Adrenal gland (tissue), 5 donors: Measurements from ENCODE around the gene THAP2.

Source experiments
- CTCF ChIP-seq, 6 experiments: fragments of 450-650 bp in 4 of 6; fragments of 200-600 bp in 2 of 6; sonication (generic) in 1 of 6; IDR thresholded peaks; 1 replicate in 5 of 6; 2 replicates in 1 of 6; pipeline versions ENCODE4 v1.5.1 to v1.8.0; 2016 to 2021; ENCODE audit warnings: antibody characterized with exemption in 6 of 6, mild to moderate bottlenecking in 2 of 6, moderate library complexity in 1 of 6
- POLR2A ChIP-seq, 2 donors: fragments of 450-650 bp; IDR thresholded peaks; one replicate each; pipeline ENCODE4 v1.6.1; 2017; ENCODE audit warnings: antibody characterized with exemption in 2 of 2, mild to moderate bottlenecking in 2 of 2, moderate library complexity in 1 of 2
- donor health status: DM: no; HTN: no; CAD: no.

GRCh38 chr12:71636704-71637115, 27.4 kb upstream of the THAP2 start:
- TF ChIP-seq POLR2A (IDR thresholded peaks at IDR 0.05) (no peak), CTCF (IDR thresholded peaks at IDR 0.05) (peak; percentile 50 to 76 (median 60))
